HEK293T (cell line): ENCODE results near the gene MPZ.

Experiments
- CTCF ChIA-PET: fragments of 350-600 bp; formaldehyde crosslinking; extraction: SDS; loops from one replicate; lab custom pipeline; 2021; ENCODE audit warnings: antibody characterized with exemption, inconsistent platforms; lab: Yijun Ruan, JAX
- POLR2A ChIA-PET: fragments of 350-600 bp; formaldehyde crosslinking; extraction: SDS; loops from one replicate; lab custom pipeline; 2020; ENCODE audit warnings: antibody characterized with exemption, inconsistent platforms; lab: Yijun Ruan, JAX
- DNase-seq: peaks from one replicate; pipeline ENCODE4 v3.0.0; 2012; ENCODE audit warnings: mixed read lengths; ENCODE audit errors: extremely low spot score
- ARNT ChIP-seq: fragments of 450-650 bp; IDR thresholded peaks from 2 replicates; pipeline ENCODE4 v1.6.1; 2017; ENCODE audit warnings: mild to moderate bottlenecking
- BHLHE40 ChIP-seq: fragments of 450-650 bp; IDR thresholded peaks from 2 replicates; pipeline ENCODE4 v1.6.1; 2016; ENCODE audit warnings: mild to moderate bottlenecking, moderate library complexity, borderline replicate concordance
- CTBP1 ChIP-seq: fragments of 450-650 bp; IDR thresholded peaks from 2 replicates; pipeline ENCODE4 v1.6.1; 2016; ENCODE audit warnings: borderline replicate concordance
- ELF4 ChIP-seq: fragments of 450-650 bp; IDR thresholded peaks from 2 replicates; pipeline ENCODE4 v1.6.1; 2017; ENCODE audit warnings: antibody characterized with exemption
- FOXA1 ChIP-seq: fragments of 450-650 bp; IDR thresholded peaks from 2 replicates; pipeline ENCODE4 v1.6.1; 2016; ENCODE audit warnings: mild to moderate bottlenecking
- FOXM1 ChIP-seq: fragments of 450-650 bp; IDR thresholded peaks from 2 replicates; pipeline ENCODE4 v1.6.1; 2017; ENCODE audit warnings: mild to moderate bottlenecking, borderline replicate concordance
- HDGF ChIP-seq: fragments of 450-650 bp; IDR thresholded peaks from 2 replicates; pipeline ENCODE4 v1.6.1; 2017; ENCODE audit warnings: antibody characterized with exemption, borderline replicate concordance
- L3MBTL2 ChIP-seq: fragments of 450-650 bp; conservative IDR thresholded peaks from 2 replicates; pipeline ENCODE4 v1.6.1; 2016; ENCODE audit warnings: mild to moderate bottlenecking
- LEF1 ChIP-seq: fragments of 450-650 bp; IDR thresholded peaks from 2 replicates; pipeline ENCODE4 v1.6.1; 2017; ENCODE audit warnings: mild to moderate bottlenecking, borderline replicate concordance
- NFRKB ChIP-seq: fragments of 450-650 bp; IDR thresholded peaks from 2 replicates; pipeline ENCODE4 v1.6.1; 2016; ENCODE audit warnings: mild to moderate bottlenecking, moderate library complexity
- SP1 ChIP-seq: fragments of 450-650 bp; IDR thresholded peaks from 2 replicates; pipeline ENCODE4 v1.6.1; 2017
- SUZ12 ChIP-seq: fragments of 450-650 bp; IDR thresholded peaks from 2 replicates; pipeline ENCODE4 v1.6.1; 2016; ENCODE audit warnings: mild to moderate bottlenecking
- TARDBP ChIP-seq: fragments of 450-650 bp; IDR thresholded peaks from 2 replicates; pipeline ENCODE4 v1.6.1; 2016
- ZNF384 ChIP-seq: fragments of 450-650 bp; IDR thresholded peaks from 2 replicates; pipeline ENCODE4 v1.6.1; 2016
- TF ChIP-seq, protein P1 (sequence below): fragments of 450-650 bp; IDR thresholded peaks from 2 replicates; pipeline ENCODE4 v1.6.1; 2016

MPZ gene

GRCh38 chr1:161314201-161314981 is 4.6 kb upstream of the MPZ start, which contains the start of gene SDHC:
SDHC (plus strand) TSS chr1:161314381; CDS start chr1:161314406, 25 bp downstream.
- CTCF ChIA-PET, result interaction anchor here (0.5 kb wide), 1 partner anchor 250 kb away, joined by 8 read pairs; no protein-coding TSS in a partner anchor
- POLR2A ChIA-PET, result interaction anchor here (0.6 to 2.0 kb wide), 18 partner anchors 9 to 293 kb away, joined by 3 to 6 read pairs (median 3); partner anchors contain the start of genes F11R, NDUFS2, PPOX and TOMM40L
- no peak for TF ChIP-seq HDGF
- no peak for TF ChIP-seq CTBP1
- no peak for TF ChIP-seq TARDBP
- TF ChIP-seq LEF1, result no peak
- no peak for TF ChIP-seq FOXM1
- no peak for TF ChIP-seq L3MBTL2
- peak; percentile 56 for TF ChIP-seq ELF4
- TF ChIP-seq ARNT, result no peak
- no peak for TF ChIP-seq SP1
- DNase-seq, result peak; percentile 98

GRCh38 chr1:161313554-161314200 is 3.9 kb upstream of the MPZ start:
- TF ChIP-seq FOXM1 (no peak), L3MBTL2 (peak; percentile 89), ZNF384 (no peak)
- POLR2A ChIA-PET, result interaction anchor here (0.6 to 2.0 kb wide), 15 partner anchors 10 to 292 kb away, joined by 3 to 6 read pairs (median 3); partner anchors contain the start of genes F11R, NDUFS2 and PPOX
- DNase-seq, result no peak
- CTCF ChIA-PET, result no interaction called here

DNA sequence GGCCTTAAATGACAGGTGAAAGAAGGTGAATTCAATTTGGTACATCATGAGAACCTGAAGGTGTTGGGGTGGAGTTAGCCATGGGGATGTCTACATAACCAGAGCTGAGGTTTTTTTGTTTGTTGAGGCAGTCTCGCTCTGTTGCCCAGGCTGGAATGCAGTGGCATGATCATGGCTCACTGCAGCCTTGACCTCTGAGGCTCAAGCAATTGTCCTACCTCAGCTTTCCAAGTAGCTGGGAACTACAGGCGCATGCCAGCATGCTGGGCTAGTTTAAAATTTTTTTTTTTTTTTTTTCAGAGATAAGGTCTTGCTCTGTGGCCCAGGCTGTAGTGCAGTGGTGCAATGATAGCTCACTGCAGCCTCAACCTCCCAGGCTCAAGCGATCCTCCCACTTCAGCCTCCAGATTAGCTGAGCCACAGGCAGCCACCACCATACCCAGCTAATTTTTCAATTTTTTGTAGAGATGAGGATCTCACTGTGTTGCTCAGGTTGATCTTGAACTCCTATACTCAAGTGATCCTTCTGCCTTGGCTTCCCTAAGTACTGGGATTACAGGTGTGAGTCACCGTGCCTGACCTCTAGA is 1.9 kb upstream of the MPZ start:
- ChIA-PET CTCF (interaction anchor here (0.8 kb wide), 1 partner anchor 113 kb away, joined by 4 read pairs; no protein-coding TSS in a partner anchor), POLR2A (no interaction called here)
- no peak for DNase-seq
- TF ChIP-seq FOXM1 (no peak), HDGF (no peak), FOXA1 (no peak), SP1 (no peak), LEF1 (no peak), NFRKB (no peak), CTBP1 (no peak), ELF4 (no peak), SUZ12 (no peak)
- TF ChIP-seq, protein P1, sequence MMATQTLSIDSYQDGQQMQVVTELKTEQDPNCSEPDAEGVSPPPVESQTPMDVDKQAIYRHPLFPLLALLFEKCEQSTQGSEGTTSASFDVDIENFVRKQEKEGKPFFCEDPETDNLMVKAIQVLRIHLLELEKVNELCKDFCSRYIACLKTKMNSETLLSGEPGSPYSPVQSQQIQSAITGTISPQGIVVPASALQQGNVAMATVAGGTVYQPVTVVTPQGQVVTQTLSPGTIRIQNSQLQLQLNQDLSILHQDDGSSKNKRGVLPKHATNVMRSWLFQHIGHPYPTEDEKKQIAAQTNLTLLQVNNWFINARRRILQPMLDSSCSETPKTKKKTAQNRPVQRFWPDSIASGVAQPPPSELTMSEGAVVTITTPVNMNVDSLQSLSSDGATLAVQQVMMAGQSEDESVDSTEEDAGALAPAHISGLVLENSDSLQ, result no peak

- ChIA-PET POLR2A (no interaction called here), CTCF (interaction anchor here (1.2 kb wide), 1 partner anchor 17 kb away, joined by 3 read pairs; no protein-coding TSS in a partner anchor)
- no peak for DNase-seq
- TF ChIP-seq FOXM1, result no peak
- TF ChIP-seq, protein P1, result no peak
- no peak for TF ChIP-seq CTBP1
- no peak for TF ChIP-seq L3MBTL2
- TF ChIP-seq ELF4, result no peak
- no peak for TF ChIP-seq LEF1
- TF ChIP-seq ZNF384, result no peak
- TF ChIP-seq ARNT, result no peak
- TF ChIP-seq SP1, result no peak
Measured at GRCh38 chr1:161307892-161308638, 1.7 kb downstream of the MPZ start.

DNA sequence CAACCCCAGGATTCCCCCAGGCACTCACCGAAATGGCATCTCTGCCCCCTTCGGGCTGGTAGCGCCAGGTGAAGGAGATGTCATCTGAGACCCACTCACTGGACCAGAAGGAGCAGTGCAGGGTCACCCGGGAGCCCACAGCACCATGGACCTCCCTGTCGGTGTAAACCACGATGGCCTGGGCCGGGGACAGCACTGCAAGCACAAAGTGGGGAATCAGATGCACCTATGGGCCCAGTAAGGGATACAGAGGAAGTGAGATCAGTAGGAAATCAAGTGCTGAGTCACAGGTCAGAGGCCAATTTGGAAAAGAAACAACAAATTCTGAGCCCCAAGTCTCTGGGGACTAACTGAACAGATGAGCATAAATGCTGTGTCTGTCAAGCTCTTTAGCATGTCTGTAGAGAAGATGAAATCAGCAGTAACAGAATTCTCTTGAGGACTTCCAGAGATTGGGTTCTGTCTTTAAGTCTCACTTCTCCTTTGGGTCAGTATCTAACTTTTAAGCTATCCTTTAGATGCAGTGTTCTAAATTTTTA is 2.5 kb downstream of the MPZ start:
- CTCF ChIA-PET, result interaction anchor here (1.2 kb wide), 1 partner anchor 16 kb away, joined by 3 read pairs; no protein-coding TSS in a partner anchor
- DNase-seq, result no peak
- TF ChIP-seq FOXA1, result no peak
- TF ChIP-seq LEF1, result no peak
- TF ChIP-seq BHLHE40, result no peak
- TF ChIP-seq NFRKB, result no peak
- TF ChIP-seq, protein P1, result no peak
- no peak for TF ChIP-seq FOXM1
- no peak for TF ChIP-seq ZNF384
- POLR2A ChIA-PET, result no interaction called here
